ENCODE data around the gene EPHA8. TPM values are rescaled to one million over a fixed set of nuclear protein-coding genes. Genes with fewer than 3 reads are reported as not detected.

Gene EPHA8
- total RNA-seq, 1 donor from 2014 or later = 0.69 TPM

DNA sequence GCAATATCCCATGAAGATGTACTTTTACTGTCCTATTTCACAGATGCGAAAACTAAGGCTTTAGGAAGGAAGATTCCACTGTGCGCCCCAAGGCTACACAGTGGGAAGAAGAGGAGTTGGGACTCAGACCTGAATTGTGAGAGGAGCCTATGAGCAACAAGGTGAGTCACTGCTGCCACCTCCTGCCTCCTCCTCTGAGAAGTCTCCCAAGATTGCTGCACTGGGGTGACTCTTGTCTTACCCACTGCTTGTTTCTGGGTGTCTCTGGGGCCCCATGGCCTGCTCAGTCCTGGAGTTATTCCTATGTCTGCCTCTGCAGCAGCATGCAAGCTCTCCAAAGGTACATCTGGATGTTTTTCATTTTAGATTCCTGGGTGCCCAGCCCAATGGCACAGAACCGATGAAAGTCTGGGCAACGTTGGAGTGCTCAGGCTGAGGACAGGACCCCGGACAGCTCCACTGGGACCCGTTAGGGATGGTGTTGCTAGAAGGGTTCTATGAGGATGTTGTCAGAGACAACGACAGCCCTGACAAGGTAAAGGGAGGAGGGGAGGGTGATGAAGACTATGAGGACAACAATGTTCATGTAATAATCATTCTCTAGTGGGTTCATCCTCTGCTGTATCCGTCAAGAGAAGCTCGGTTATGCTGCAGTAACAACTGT lies 62.1 kb downstream of the EPHA8 start:
- Mint-ChIP-seq H3K4me3 (ENCODE audit: unreplicated experiment) (no peak overlapping the region), H3K4me1 (ENCODE audit: low read depth, unreplicated experiment) (peaks cover 15% of the 10 kb centered on the region), H3K9me3 (ENCODE audit: unreplicated experiment) (peaks cover 7% of the 10 kb centered on the region), H3K27ac (ENCODE audit: unreplicated experiment) (no peak overlapping the region), H3K36me3 (ENCODE audit: unreplicated experiment) (no peaks in the 10 kb centered on the region), H3K27me3 (ENCODE audit: unreplicated experiment) (peaks cover 4% of the 10 kb centered on the region)
- TF ChIP-seq, protein P1, sequence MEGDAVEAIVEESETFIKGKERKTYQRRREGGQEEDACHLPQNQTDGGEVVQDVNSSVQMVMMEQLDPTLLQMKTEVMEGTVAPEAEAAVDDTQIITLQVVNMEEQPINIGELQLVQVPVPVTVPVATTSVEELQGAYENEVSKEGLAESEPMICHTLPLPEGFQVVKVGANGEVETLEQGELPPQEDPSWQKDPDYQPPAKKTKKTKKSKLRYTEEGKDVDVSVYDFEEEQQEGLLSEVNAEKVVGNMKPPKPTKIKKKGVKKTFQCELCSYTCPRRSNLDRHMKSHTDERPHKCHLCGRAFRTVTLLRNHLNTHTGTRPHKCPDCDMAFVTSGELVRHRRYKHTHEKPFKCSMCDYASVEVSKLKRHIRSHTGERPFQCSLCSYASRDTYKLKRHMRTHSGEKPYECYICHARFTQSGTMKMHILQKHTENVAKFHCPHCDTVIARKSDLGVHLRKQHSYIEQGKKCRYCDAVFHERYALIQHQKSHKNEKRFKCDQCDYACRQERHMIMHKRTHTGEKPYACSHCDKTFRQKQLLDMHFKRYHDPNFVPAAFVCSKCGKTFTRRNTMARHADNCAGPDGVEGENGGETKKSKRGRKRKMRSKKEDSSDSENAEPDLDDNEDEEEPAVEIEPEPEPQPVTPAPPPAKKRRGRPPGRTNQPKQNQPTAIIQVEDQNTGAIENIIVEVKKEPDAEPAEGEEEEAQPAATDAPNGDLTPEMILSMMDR (IDR thresholded peaks at IDR 0.05; ENCODE audit: partially characterized antibody, unreplicated experiment) = no peak
- DNase-seq = no peak

DNA sequence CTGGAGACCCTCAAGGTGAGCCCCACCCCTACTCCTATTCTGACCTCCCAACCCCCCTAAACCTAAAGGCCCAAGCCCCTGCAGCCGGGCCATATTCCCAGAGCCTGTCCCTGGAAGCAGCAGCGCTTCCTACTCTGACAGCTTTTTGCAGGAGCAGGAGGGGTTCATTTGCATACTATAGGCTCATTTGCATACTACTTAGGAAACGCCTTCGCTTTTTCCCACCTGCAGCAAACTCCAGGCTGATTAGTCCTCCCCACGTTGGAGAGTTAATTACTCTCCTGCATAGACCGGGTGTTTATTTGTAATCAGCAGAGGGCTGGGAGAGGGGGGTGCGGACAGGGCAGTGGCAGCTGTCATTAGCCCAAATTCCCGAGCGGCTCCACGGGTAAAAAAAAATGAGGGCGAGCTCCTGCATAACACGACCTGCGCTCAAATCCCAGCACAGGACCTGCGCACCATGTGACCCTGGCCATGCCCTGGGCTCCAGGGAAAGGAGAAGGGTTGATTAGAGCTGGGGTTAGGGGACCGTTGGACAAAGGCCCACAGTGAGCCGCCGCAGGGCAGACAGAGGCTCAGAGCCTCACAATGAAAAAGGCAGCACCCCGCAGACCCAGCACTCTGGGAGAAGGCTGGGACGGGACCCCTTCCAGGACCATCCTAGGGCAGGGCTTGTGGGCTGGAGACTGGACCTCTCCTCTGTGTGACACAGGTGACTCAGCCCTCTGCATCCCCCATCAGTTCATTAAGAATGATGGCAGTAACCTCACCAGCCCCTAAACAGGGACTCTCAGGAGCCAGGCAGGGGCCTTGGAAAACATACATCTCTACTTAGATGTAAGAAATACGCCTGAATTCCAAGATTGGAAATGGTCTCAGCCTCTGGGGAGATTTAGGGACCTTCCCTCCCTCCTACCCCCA lies 63.2 kb downstream of the EPHA8 start:
- Mint-ChIP-seq H3K36me3 (ENCODE audit: unreplicated experiment) (no peaks in the 10 kb centered on the region), H3K4me3 (ENCODE audit: unreplicated experiment) (no peak overlapping the region), H3K4me1 (ENCODE audit: low read depth, unreplicated experiment) (peaks cover 15% of the 10 kb centered on the region), H3K9me3 (ENCODE audit: unreplicated experiment) (peaks cover 7% of the 10 kb centered on the region), H3K27ac (ENCODE audit: unreplicated experiment) (peak overlapping the region; percentile 12), H3K27me3 (ENCODE audit: unreplicated experiment) (peaks cover 4% of the 10 kb centered on the region)
- peak; percentile 35 for DNase-seq
- TF ChIP-seq, protein P1 (IDR thresholded peaks at IDR 0.05; ENCODE audit: partially characterized antibody, unreplicated experiment) = no peak

GRCh38 chr1:22627331-22627730 lies 64.0 kb downstream of the EPHA8 start:
- H3K9me3 Mint-ChIP-seq (ENCODE audit: unreplicated experiment) = peaks cover 7% of the 10 kb centered on the region
- peaks cover 4% of the 10 kb centered on the region for H3K27me3 Mint-ChIP-seq (ENCODE audit: unreplicated experiment)
- H3K27ac Mint-ChIP-seq (ENCODE audit: unreplicated experiment) = no peak overlapping the region
- TF ChIP-seq, protein P1 (IDR thresholded peaks at IDR 0.05; ENCODE audit: partially characterized antibody, unreplicated experiment) = no peak
- peaks cover 15% of the 10 kb centered on the region for H3K4me1 Mint-ChIP-seq (ENCODE audit: low read depth, unreplicated experiment)
- DNase-seq = no peak
- H3K4me3 Mint-ChIP-seq (ENCODE audit: unreplicated experiment) = no peak overlapping the region
- no peaks in the 10 kb centered on the region for H3K36me3 Mint-ChIP-seq (ENCODE audit: unreplicated experiment)

DNA sequence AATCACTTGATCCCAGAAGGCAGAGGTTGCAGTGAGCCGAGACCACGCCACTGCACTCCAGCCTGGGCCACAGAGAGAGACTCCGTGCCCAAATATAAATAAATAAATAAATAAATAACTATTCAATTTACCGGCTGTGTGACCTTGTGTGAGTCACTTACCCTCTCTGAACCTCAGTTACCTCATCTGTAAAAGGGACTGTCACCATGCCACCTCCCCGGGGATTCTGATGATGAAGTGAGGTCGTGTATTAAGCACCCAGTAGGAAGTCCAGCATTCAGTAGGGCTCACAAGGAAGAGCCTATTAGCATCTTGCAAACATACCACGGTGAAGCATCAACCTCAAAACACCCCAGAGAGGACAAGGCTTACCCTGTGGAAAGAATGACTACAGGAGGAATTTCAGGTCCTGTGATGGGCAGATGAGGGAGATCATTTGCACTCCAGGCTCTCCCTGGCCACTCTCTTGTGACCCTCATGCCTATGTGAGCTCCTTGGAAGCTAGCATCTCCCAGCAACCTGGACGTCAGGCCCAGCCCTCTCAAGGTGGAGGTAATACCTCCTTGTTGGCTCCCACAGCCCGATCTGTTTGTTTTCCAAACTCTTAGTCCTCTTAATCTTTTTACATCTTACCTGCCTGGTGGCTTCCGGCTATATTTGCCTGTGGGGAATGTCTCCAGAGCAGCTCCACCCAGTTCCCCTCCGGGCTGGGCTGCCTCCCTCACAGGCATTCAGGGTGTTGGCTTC lies 65.6 kb downstream of the EPHA8 start:
- Mint-ChIP-seq H3K27ac (ENCODE audit: unreplicated experiment) (no peak overlapping the region), H3K27me3 (ENCODE audit: unreplicated experiment) (peaks cover 4% of the 10 kb centered on the region), H3K4me3 (ENCODE audit: unreplicated experiment) (no peak overlapping the region), H3K4me1 (ENCODE audit: low read depth, unreplicated experiment) (peaks cover 15% of the 10 kb centered on the region), H3K36me3 (ENCODE audit: unreplicated experiment) (no peaks in the 10 kb centered on the region), H3K9me3 (ENCODE audit: unreplicated experiment) (peaks cover 6% of the 10 kb centered on the region)
- DNase-seq = no peak
- TF ChIP-seq, protein P1 (IDR thresholded peaks at IDR 0.05; ENCODE audit: partially characterized antibody, unreplicated experiment) = no peak
